HPDE6-E6E7 (cell line): ENCODE data around the gene ZNF148.

ENCODE experiments used
- DNase-seq: peaks from one replicate; pipeline ENCODE4 v3.0.0; 2011; ENCODE audit warnings: missing footprints; ENCODE audit errors: extremely low spot score

Gene ZNF148

DNA sequence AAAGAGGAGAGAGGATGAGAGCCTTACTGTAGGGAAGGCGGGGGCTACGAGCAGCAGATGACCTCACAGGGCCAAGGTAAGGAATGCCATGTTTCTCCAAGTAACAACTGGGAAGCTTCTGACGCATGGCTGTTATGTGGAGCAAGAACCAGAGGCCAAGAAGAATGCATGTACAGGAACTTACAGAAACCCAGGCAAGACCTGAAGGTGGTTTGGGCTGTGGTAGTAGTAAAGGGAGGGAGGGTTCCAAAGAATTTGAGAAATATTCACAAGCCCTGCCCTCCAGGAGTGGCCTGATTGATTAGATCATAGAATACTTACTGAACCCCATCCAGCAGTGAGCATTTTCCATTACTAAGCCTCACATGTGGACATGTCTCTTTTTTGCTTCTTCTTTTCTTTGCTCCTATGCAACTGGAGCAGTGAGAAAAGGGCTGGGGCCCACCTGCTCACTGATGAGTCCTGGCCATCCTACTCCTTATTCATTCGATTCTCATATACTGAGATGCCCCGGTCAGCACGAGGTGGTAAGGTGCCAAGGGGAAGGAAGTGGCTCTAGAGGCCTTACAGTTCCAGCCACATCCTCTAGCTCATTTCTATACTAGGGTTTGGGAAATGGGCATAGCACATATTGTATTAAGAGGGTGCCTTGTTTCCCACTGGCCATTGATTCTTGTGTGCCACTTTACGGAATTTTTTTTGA lies 154.2 kb downstream of the ZNF148 start:
- DNase-seq = no peak

- no peak for DNase-seq
Observed at GRCh38 chr3:125220183-125220582, 154.9 kb downstream of the ZNF148 start.

DNA sequence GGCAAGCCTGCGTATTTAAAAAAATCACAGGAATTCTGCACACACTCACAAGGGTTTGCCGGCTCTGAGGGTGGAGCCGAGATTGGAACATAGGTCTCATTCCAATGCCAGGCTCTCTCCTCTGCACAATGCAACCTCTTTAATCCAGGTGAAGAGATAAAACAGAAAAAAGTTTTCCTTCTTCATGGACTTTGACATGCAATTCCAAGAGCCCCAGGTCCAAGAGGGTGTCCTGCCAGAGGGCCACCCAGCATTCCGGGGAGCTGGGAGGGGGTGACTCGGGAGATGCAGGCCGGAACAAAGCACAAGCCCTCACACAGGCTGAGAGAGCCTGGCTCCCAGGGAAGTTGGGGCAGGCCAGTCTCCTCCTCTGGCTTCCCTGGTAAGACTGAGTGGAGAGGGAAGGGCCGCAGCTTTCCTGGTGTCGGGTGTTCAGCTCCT lies 155.8 kb downstream of the ZNF148 start:
- no peak for DNase-seq

- DNase-seq = no peak
Observed at GRCh38 chr3:125214738-125215137, 160.4 kb downstream of the ZNF148 start.

GRCh38 chr3:125213946-125214542 lies 161.1 kb downstream of the ZNF148 start:
- no peak for DNase-seq

GRCh38 chr3:125213364-125213755 lies 161.8 kb downstream of the ZNF148 start:
- DNase-seq = no peak

GRCh38 chr3:125212509-125213363 lies 162.4 kb downstream of the ZNF148 start, which contains the start of gene SLC12A8:
SLC12A8 (minus strand) TSS chr3:125212748; CDS start chr3:125211349, 1,399 bp downstream.
- no peak for DNase-seq

GRCh38 chr3:125212091-125212508 lies 163.0 kb downstream of the ZNF148 start:
- no peak for DNase-seq

GRCh38 chr3:125211523-125212090 lies 163.5 kb downstream of the ZNF148 start:
- no peak for DNase-seq

GRCh38 chr3:125207949-125208568 lies 167.1 kb downstream of the ZNF148 start:
- DNase-seq = no peak

DNA sequence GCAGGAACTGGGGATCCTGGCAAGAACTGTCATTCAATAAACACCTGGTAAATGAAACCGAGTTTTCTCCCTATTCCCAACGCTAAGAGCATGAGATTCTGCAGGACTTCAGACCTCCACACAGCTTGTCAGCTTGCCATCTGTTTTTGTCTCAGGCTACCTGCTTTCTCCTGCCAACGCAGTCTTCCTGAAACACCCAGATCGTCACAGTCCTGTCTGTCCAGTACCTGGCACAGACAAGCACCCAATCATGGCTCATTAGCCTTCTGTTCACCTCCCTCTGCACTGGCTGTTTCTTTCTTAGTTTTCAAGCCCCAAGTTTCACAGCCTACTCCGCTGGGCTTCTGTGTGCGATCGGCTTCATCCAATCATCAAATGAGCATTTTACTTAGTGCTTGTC lies 167.6 kb downstream of the ZNF148 start:
- no peak for DNase-seq

GRCh38 chr3:125206934-125207333 lies 168.2 kb downstream of the ZNF148 start:
- no peak for DNase-seq

DNA sequence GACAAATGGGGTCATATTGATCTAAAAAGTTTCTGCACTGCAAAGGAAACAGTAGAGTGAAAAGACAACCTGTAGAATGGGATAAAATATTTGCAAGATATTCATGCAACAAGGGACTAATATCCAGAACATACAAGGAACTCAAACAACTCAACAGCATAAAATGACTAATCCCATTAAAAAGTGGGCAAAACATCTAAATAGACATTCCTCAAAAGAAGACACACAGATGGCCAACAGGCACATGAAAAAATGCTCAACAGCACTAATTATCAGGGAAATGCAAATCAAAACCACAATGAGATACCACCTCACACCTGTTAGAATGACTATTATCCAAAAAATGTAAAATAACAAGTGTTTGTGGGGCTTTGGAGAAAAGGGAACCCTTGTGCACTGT lies 171.4 kb downstream of the ZNF148 start:
- no peak for DNase-seq

DNA sequence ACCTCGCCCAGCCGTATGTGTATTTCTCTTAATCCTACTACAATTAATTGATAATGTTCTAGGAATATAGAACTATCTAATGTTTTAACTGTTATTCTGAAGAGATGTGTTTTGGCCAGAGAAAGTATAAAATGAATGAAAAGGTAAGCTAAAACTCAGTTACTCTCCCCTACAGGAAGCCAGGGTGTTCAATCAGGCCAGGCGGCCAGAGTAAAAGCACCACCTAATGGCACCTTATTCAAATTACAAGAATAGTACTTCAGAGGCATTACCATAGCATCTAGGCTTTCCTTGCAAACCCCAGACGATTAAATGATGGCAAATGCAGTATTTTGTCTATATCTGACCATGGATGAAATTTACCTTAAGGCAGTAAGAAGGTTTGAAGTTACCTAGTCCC lies 172.9 kb downstream of the ZNF148 start:
- DNase-seq = no peak

DNA sequence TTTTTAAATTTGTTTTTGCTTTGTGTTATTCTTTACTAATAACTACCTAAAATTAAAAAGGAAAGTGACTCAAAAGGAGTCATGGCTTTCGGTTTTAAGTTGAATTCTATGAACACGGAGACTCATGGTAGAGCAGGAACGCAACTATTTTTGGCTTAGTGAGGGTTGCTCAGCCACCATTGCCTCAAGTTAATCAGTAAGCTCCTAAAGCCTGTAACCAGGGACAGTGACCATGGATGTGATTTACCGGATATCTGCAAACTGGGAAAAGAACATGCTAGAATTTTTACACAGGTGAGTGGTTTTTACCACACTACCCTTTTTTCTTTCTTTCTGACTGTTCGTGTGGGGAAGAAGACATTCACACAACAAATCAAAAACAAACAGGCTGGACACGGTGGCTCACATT lies 174.4 kb downstream of the ZNF148 start:
- DNase-seq = no peak

GRCh38 chr3:125194849-125195601 lies 180.1 kb downstream of the ZNF148 start:
- DNase-seq = no peak

DNA sequence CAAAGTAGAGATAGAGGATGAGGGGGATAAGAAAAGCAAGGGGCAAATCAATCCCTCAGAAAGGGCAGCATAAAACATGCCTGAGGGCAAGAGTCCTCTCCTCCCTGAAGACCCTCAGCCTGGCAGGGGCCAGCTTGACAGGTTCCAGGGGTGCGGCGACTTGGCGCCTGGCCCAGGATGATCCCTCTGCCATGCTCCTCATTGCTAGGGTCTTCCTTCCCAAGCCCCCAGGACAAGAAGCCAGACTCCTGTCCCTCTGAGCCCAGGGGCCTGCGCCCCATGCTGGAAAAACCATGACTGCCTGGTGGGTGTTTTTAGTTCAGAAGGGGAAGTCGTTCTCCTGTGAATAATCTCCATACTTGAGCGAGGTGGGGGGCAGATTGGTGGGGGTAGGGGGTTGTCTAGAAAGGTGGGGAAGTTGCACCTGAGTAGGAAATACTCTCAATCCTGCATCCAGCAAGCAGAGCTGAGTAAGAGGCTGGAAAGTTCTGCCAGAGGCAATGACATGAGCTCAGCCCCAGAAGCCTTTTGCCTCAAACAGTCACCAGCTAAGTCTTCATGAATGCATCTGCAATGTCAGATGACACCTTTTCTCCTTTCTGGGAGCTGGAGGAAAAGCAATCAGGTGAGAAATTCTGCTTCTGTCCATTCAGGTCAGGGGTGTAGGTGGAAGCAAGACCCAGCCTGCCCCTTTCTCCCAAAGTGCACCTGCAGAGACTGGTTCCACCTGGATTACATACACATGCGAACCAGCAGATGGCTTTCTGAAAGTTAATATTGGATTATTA lies 180.9 kb downstream of the ZNF148 start:
- DNase-seq = peak; percentile 58

- no peak for DNase-seq
Observed at GRCh38 chr3:125192190-125193035, 182.7 kb downstream of the ZNF148 start.

DNA sequence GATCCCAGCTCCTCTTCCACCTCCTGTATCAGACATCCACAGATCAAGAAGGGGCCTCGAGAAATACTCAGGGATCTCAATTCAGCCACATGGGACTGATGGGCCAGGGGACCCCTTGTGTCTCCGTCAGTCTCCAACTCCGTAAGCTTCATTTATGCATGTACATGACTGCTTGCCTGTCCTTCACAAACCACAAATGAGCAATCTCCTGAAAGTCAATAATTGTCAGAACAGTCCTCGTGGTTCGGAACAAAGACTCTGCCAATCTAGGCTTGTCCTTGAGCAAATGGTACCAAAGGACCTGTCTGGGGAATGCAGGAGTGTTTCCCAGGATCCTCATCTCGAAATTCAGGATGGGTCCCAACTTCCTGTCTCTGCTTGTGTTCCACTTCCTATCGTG lies 183.4 kb downstream of the ZNF148 start:
- no peak for DNase-seq
